Activated T-helper 2 cell treated with anti-CD3 and anti-CD28 coated beads, Interferon-gamma antibody, Interleukin-2, Interleukin-4, amounts not matched to agents 10 μg/mL and 5 μg/mL and 100 μg/mL, durations not matched to agents 14 hours and 24 hours and 36 hours (primary cell): ENCODE measurements around the gene NXT1. TPM values are rescaled to one million over a fixed set of nuclear protein-coding genes. Genes with fewer than 3 reads are reported as not detected.

ENCODE experiments used
- DNase-seq: peaks from one replicate; pipeline ENCODE4 v3.0.0; 2021; ENCODE audit warnings: low spot score
- H3K27ac Mint-ChIP-seq: one replicate; pipeline ENCODE4 v1.8.0; 2021; ENCODE audit warnings: mixed read lengths
- H3K27me3 Mint-ChIP-seq: one replicate; pipeline ENCODE4 v1.8.0; 2021; ENCODE audit warnings: low read depth, mixed read lengths
- H3K36me3 Mint-ChIP-seq: one replicate; pipeline ENCODE4 v1.8.0; 2021; ENCODE audit warnings: low read depth, mixed read lengths
- H3K4me1 Mint-ChIP-seq: one replicate; pipeline ENCODE4 v1.8.0; 2021; ENCODE audit warnings: low read depth, mixed read lengths
- H3K4me3 Mint-ChIP-seq: one replicate; pipeline ENCODE4 v1.8.0; 2021; ENCODE audit warnings: low read depth, mild to moderate bottlenecking, moderate library complexity, mixed read lengths
- H3K9me3 Mint-ChIP-seq: one replicate; pipeline ENCODE4 v1.8.0; 2021; ENCODE audit warnings: mixed read lengths
- intact Hi-C: fragments of 100-400 bp; cut with micrococcal nuclease; formaldehyde crosslinking; loops from one replicate; pipeline ENCODE4 v1.15.1; 2023
- total RNA-seq: library from RNA; stranded (reverse); gene quantifications from 2 replicates; pipeline ENCODE4 v1.2.3, GENCODE V29; 2022

NXT1 gene
- total RNA-seq, 1 donor from 2014 or later, result 49.7 TPM

DNA sequence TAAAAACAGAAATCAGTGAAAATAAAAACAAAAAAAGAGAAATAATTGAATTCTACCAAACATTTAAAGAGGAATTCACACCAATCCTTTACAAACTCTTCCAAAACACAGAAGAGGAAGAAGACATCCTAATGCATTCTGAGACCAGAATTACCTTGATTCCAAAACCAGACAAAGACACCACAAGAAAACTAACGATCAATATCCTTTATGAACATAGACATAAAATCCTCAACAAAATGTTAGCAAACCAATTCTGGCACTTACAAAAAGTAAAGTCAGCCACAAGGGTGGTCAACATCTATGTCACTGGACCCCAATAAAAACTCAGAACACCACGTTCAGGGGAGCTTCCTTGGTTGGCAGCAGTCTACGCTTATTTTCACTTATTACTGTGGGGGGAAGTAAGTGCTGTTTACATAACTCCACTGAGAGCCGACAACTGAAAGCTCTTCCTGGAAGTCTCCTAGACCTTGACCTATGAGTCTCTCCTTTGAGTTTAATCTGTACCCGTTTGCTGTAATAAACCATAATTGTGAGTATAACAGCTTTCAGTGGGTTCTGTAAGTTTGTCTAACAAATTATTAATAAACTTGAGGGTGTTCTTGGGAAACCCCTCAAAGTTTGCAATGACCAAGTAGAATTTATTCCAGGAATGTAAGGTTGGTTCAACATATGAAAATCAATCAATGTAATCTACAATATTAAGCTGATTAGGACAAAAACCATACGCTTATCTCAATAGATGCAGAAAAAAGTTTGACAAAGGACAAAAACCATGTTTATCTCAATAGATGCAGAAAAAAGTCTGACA is 35.9 kb downstream of the NXT1 start:
- H3K27ac Mint-ChIP-seq, result no peak overlapping the region
- peaks cover 77% of the 10 kb centered on the region for H3K36me3 Mint-ChIP-seq
- H3K9me3 Mint-ChIP-seq, result no peaks in the 10 kb centered on the region
- no peak overlapping the region for H3K4me3 Mint-ChIP-seq
- intact Hi-C loops, result no loop called here
- no peaks in the 10 kb centered on the region for H3K27me3 Mint-ChIP-seq
- H3K4me1 Mint-ChIP-seq, result peaks cover 25% of the 10 kb centered on the region
- no peak for DNase-seq

DNA sequence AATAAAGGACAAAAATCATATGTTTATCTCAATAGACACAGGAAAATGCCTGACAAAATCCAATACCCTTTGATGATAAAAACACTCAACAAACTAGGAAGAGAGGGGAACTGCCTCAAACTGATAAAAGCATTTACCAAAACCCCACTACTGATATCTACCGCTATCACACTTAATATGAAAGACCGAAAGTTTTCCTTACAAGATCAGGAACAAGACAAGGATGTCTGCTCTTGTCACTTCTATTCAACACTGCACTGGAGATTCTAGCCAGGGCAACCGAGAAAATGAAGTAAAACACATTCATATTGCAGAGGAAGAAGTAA is 36.5 kb downstream of the NXT1 start:
- DNase-seq, result no peak
- Mint-ChIP-seq H3K27ac (no peak overlapping the region), H3K36me3 (peaks cover 78% of the 10 kb centered on the region), H3K27me3 (no peaks in the 10 kb centered on the region), H3K4me3 (no peak overlapping the region), H3K9me3 (no peaks in the 10 kb centered on the region), H3K4me1 (peaks cover 23% of the 10 kb centered on the region)
- intact Hi-C loops, result no loop called here

DNA sequence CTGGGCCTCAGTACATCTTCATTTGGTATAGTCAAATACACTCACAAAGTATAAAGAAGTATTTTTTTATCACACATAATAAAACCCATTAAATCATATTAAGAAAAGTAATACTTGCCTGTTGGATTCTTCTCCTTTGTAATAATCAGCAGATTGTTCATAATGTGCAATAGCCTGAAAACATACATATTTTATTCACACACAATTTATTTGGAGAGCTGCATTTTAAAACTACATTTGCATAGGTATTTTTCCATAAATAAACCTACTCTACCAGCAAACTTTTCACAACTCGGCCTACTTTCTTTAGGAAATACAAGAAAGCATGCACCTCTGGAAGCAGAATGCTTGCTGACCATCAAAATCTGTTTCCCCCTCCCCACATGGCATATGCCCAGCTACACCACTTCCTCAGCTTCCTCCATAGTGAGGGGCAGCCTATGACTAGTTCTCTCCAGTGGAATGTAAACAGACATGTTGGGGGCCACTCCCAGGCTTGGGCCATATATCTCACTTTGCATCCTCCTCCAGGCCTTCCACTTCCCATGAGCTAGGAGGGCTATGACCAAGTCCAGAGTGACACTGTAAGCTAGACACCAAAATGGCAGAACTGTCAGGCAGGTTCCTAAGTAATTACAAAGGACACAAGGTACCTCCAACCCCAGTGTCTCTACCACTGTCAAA is 39.6 kb downstream of the NXT1 start:
- H3K4me1 Mint-ChIP-seq, result peaks cover 24% of the 10 kb centered on the region
- no peaks in the 10 kb centered on the region for H3K9me3 Mint-ChIP-seq
- peaks cover 79% of the 10 kb centered on the region for H3K36me3 Mint-ChIP-seq
- no peak overlapping the region for H3K4me3 Mint-ChIP-seq
- intact Hi-C loops, result no loop called here
- DNase-seq, result no peak
- H3K27ac Mint-ChIP-seq, result no peak overlapping the region
- H3K27me3 Mint-ChIP-seq, result no peaks in the 10 kb centered on the region

DNA sequence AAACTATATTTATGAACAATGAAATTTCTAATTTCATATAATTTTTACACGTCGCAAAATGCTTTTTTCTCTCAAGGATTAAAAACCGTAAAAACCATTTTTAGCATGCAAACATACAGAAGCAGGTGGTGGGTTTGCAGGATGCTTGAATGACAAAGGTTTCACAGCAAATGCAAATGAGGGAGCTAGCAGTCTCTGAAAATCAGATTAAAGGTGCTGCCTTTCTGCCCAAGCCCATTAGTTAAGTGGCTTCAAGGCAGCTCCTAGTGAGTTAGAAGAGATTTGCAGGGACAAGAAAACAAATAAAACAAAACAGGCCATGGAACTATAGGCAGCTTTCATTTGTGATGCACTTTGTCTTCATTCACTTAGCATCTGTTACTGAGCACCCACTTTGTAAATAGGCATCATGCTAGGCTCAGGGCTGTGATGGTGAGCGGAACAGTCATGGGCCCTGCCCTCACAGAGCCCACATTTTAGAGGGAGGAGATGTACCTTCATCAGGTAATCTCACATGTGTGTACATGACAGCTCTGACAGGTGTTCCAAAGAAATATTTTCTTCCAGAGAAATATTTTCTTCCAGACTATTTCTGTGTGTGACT is 41.2 kb downstream of the NXT1 start:
- H3K9me3 Mint-ChIP-seq, result no peaks in the 10 kb centered on the region
- peaks cover 22% of the 10 kb centered on the region for H3K4me1 Mint-ChIP-seq
- no peak overlapping the region for H3K27ac Mint-ChIP-seq
- no peak overlapping the region for H3K4me3 Mint-ChIP-seq
- intact Hi-C loops, result no loop called here
- H3K27me3 Mint-ChIP-seq, result no peaks in the 10 kb centered on the region
- no peak for DNase-seq
- peaks cover 65% of the 10 kb centered on the region for H3K36me3 Mint-ChIP-seq

DNA sequence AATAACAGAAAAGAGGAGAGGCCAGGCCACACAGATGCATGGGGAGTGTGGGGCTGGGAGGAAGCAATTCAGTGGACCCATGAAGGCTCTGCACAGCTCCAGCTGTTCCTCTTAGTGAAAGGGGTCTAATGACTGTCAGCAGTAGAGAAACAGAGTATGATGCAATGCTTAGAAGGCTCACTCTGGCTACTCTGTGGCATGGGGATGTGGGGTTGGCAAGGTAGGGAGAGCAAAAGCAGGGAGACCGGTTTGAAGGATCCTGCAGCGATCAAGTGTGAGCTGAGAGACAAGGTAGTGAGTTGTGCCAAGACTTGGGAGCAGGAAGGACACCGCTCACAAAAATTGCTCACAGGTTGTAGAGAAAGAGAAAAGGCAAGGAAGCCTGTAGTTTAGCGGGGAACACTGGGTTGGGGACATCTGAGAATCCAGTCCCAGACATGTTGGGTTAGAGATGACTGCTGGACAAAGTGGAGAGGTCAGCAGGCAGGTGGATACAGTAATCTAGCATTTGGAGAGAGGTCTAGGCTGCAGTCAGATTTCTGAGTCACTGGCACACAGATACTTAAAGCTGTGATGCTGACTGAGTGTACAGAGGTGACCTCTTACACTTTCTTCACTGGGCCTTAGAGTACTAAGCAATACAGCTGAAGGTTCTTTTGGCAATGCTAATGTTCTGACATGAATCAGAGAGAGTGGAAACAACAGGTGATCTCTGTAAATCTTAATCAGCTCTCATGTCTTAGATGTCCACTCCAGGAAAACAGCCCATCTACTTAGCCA is 43.6 kb downstream of the NXT1 start:
- no peaks in the 10 kb centered on the region for H3K9me3 Mint-ChIP-seq
- no peaks in the 10 kb centered on the region for H3K27me3 Mint-ChIP-seq
- intact Hi-C loops, result no loop called here
- H3K4me3 Mint-ChIP-seq, result no peak overlapping the region
- H3K4me1 Mint-ChIP-seq, result peaks cover 35% of the 10 kb centered on the region
- H3K27ac Mint-ChIP-seq, result peak overlapping the region; percentile 64
- DNase-seq, result no peak
- H3K36me3 Mint-ChIP-seq, result peaks cover 57% of the 10 kb centered on the region

DNA sequence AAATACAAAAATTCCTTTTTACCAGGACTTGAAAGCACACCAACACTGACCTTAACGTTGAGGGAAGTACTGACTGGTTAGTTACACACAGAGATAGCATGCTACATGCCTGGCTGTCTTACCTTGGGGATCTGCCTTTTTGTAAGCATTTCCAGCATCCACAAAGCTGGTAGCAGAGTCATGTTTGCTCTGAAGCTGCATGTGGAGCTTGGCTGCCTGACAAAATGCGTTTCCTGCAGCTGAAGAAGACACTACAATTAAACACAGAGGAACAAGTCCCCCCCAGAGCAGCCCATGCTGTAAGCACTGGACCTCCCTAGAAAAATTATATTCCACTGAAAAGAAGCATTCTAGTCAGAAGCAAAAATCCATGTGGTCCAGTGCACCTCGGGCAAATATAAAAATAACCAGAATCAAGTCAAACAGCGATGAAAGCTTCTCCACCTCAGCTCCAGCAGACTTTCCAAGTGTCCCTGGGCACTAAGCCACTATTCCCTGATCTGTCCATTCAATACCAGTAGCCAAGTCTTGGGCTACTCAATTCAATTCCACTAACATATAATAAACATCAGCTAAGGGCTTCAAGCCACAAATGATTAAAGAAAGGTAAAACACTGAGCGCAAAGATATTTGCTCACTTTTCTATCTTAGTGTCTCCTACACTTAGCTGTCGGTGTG is 46.5 kb downstream of the NXT1 start:
- Mint-ChIP-seq H3K27me3 (no peaks in the 10 kb centered on the region), H3K36me3 (peaks cover 54% of the 10 kb centered on the region), H3K4me3 (no peak overlapping the region), H3K27ac (no peak overlapping the region), H3K4me1 (peaks cover 53% of the 10 kb centered on the region), H3K9me3 (no peaks in the 10 kb centered on the region)
- intact Hi-C loops, result no loop called here
- DNase-seq, result no peak

DNA sequence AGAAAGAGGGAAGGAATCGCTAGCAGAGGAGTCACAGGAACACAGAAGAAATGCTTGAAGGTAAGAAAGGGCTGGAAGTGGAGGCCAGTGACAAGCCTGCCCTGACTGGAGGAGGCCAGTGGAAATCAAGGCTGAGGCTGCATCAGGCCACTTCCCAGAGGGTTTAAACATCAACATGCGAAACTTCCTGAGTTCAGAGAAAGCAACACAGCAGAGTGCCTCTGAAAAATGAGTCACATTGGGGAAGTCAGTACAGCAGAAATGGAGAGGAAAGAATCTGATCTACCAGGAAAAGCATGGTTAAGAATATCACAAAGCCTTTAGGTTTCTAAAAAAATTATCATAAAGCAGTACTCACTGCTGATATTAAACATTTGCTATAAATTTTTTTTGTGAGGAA is 47.4 kb downstream of the NXT1 start:
- Mint-ChIP-seq H3K27me3 (no peaks in the 10 kb centered on the region), H3K9me3 (no peaks in the 10 kb centered on the region), H3K4me1 (peaks cover 57% of the 10 kb centered on the region), H3K27ac (peak overlapping the region; percentile 74), H3K4me3 (peak overlapping the region; percentile 43), H3K36me3 (peaks cover 58% of the 10 kb centered on the region)
- intact Hi-C loops, result loop anchor here (2.0 kb wide), 2 partner anchors 31 to 255 kb away; no protein-coding TSS in a partner anchor
- DNase-seq, result no peak

DNA sequence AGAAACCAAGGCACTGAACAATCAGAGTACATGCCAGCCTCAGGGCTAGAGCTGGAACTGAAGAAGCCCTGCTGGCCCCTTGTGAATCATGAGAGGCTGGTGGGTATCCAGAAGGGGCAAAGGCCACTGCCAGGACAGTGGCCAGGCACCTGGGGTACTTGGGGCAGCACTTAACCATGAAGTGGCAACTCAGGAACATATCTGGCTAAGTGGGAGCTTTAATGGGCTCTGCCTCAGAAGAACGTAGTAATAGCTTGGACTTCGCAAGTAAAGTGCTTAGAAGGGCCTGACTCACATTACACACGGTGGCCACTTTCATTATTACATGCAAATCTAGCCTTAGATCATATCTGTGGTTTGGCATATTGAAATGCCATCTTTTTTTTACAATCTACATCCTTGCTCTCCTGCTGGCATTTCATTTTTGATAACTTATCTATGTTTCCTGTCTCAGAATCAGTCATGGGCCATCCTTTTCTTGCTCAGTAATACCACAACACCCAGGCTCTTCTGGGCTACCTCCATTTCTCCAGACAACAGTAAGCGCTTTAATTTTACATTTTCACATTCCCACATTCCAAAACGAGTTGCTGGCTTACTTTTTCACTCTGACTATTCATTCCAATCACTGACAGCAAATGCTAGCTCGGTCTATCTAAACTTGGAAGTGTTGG is 49.1 kb downstream of the NXT1 start:
- peaks cover 57% of the 10 kb centered on the region for H3K4me1 Mint-ChIP-seq
- peak; percentile 15 for DNase-seq
- H3K27ac Mint-ChIP-seq, result peak overlapping the region; percentile 63
- H3K36me3 Mint-ChIP-seq, result peaks cover 45% of the 10 kb centered on the region
- intact Hi-C loops, result loop anchor here (1.0 to 2.0 kb wide), 6 partner anchors 9 to 257 kb away; partner anchors contain the start of genes GZF1, NAPB and NXT1
- no peaks in the 10 kb centered on the region for H3K27me3 Mint-ChIP-seq
- H3K4me3 Mint-ChIP-seq, result no peak overlapping the region
- H3K9me3 Mint-ChIP-seq, result no peaks in the 10 kb centered on the region

DNA sequence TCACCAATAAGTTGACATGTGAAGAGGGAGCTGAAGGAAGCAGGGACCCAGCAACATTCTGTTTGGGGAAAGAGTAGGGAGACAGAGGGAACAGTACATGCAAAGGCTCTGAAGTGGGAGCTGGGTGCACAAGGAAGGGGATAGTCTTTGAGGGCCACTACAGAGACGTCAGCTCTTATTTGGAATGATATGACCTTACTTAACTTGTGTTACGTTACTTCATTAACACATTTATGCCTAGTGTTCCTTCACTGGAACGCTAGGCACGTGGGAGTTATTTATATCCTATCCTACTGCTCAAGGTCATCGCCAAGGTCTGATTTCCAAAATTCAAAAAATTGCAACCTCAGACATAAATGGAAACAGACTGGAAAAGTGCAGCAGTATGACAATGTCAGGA is 50.5 kb downstream of the NXT1 start:
- Mint-ChIP-seq H3K4me3 (no peak overlapping the region), H3K27ac (no peak overlapping the region), H3K4me1 (peaks cover 55% of the 10 kb centered on the region), H3K36me3 (peaks cover 40% of the 10 kb centered on the region), H3K9me3 (no peaks in the 10 kb centered on the region), H3K27me3 (no peaks in the 10 kb centered on the region)
- intact Hi-C loops, result no loop called here
- DNase-seq, result no peak

DNA sequence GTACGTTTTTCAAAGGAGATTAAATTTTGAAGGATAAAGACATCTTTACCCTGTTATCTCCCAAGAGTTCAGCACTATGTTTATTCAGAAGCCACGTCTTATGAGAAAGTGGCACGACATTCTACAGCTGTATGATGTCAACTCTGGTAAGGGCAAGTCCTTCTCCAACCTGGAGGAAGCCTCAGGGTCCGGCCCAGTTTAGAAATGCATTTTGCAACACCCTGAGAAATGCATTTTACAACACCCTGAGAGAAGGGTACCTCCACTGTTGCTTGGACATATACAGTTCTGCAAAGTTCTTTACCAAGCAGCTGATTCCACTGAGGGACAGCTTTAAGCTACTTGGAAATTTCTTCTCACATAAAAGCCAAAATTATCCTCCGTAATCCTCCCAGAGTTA is 53.2 kb downstream of the NXT1 start:
- Mint-ChIP-seq H3K27ac (no peak overlapping the region), H3K9me3 (no peaks in the 10 kb centered on the region), H3K4me3 (no peak overlapping the region), H3K27me3 (no peaks in the 10 kb centered on the region), H3K36me3 (peaks cover 31% of the 10 kb centered on the region), H3K4me1 (peaks cover 60% of the 10 kb centered on the region)
- intact Hi-C loops, result no loop called here
- no peak for DNase-seq

DNA sequence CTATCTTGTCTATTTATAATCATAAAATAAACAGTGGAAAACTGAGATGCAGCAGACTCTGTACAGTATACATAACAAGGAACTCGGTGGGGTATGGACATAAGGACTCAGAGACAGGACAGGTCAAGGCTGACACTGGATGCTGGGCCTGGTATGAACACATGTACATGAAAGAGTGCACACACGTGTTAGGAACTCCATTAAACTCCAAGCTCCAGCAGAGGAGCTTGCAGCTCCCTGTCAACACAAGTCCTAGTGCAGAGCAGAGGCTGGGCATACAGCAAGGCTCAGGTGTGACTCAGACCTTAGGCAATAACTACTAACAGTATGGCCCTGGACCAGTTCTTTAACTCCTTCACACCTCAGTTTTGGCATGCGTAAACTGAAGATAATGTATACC is 53.6 kb downstream of the NXT1 start:
- H3K4me1 Mint-ChIP-seq, result peaks cover 56% of the 10 kb centered on the region
- no peaks in the 10 kb centered on the region for H3K9me3 Mint-ChIP-seq
- intact Hi-C loops, result no loop called here
- peaks cover 31% of the 10 kb centered on the region for H3K36me3 Mint-ChIP-seq
- no peak for DNase-seq
- H3K27me3 Mint-ChIP-seq, result no peaks in the 10 kb centered on the region
- no peak overlapping the region for H3K4me3 Mint-ChIP-seq
- no peak overlapping the region for H3K27ac Mint-ChIP-seq
